NB4 (cell line): Measurements from ENCODE around the gene C2orf80.

Experiments
- MAX ChIP-seq: IDR thresholded peaks from 2 replicates; pipeline ENCODE4 v1.6.1; 2011; ENCODE audit warnings: low read depth, low read length
- MYC ChIP-seq: IDR thresholded peaks from 2 replicates; pipeline ENCODE4 v1.6.1; 2011; ENCODE audit warnings: low read depth, low read length
- POLR2A ChIP-seq: IDR thresholded peaks from 2 replicates; pipeline ENCODE4 v1.6.1; 2011; ENCODE audit warnings: mild to moderate bottlenecking; ENCODE audit not compliant: insufficient read length; ENCODE audit errors: extremely low read depth
- TF ChIP-seq, protein P1 (sequence below): IDR thresholded peaks from one replicate; pipeline ENCODE4 v1.5.1; 2012; ENCODE audit warnings: low read depth, low read length

DNA sequence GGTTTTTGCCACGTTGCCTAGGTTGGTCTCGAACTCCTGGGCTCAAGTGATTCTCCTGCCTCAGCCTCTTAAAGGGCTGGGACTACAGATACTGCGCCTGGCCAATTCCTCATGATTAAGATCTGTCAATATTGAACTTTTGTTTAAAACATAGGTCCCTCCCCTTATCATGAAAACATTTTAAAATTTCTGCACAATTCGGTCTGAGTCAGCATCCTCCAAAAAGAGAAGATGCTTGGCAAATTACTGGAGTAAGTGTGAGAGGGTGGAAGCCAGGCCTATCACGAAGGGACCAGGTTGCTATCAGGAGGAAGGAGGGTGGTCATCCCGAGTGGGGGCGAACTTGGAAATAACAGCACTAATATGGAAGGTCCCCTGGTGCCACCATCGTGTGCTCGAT lies 15.7 kb downstream of the C2orf80 start:
- TF ChIP-seq, protein P1, sequence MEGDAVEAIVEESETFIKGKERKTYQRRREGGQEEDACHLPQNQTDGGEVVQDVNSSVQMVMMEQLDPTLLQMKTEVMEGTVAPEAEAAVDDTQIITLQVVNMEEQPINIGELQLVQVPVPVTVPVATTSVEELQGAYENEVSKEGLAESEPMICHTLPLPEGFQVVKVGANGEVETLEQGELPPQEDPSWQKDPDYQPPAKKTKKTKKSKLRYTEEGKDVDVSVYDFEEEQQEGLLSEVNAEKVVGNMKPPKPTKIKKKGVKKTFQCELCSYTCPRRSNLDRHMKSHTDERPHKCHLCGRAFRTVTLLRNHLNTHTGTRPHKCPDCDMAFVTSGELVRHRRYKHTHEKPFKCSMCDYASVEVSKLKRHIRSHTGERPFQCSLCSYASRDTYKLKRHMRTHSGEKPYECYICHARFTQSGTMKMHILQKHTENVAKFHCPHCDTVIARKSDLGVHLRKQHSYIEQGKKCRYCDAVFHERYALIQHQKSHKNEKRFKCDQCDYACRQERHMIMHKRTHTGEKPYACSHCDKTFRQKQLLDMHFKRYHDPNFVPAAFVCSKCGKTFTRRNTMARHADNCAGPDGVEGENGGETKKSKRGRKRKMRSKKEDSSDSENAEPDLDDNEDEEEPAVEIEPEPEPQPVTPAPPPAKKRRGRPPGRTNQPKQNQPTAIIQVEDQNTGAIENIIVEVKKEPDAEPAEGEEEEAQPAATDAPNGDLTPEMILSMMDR: no peak
- no peak for TF ChIP-seq POLR2A
- TF ChIP-seq MAX: no peak
- TF ChIP-seq MYC: no peak
